Stimulated activated CD4-positive, alpha-beta T cell treated with anti-CD3 and anti-CD28 coated beads, Interleukin-4, amount 100 ng/mL, for 24 hours (primary cell): Measurements from ENCODE around the gene GALNT18.

Source experiments
- DNase-seq: peaks from one replicate; pipeline ENCODE4 v3.0.0-alpha.2; 2020

GALNT18 gene

DNA sequence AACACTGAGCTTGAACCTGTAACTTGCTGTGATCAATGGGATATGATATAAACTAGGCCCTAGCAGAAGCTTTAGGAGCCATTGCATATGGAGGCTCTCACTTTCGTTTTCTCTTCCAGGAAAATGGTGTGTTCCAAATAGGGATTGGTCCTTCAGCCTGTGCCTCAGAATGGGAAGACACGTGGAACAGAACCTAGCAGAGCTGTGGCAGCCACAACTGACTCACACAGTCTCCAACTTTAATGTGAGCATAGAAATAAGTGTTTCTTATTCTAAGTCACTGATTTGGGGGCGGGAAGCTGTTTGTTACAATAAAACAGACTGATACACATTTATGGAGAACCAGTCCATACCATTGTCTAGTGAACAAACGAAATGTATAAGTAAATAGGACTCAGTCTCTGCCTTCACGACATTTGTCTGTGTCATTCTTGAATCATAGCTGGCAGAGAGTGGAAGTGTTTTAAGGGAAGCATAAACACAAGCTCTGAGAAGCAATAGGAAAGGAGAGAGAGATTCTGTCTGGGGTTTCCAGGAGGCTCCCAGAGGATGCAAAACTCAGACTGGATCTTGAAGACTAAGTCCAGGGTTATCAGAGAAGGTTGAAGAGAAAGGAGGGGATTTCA, 97.3 kb downstream of the GALNT18 start:
- no peak for DNase-seq

DNA sequence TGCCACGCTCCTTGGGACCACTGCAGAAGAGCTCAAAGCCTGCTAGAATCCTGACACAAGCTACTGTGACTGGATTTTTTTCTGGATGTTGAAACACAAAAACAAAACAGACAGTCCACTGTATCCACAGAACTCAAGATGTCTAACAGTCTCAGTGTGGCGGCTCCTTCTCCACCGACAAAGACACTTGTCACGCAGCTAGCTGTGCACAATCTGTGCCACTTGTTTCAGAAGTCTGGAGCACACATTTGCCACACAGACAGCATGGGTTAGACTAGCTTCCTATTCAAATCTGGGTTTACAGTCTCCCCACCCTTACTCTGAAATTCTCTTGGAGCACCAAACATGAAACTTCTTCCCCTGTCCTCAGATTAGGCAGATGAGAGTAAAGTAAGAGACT, 99.2 kb downstream of the GALNT18 start:
- no peak for DNase-seq

DNA sequence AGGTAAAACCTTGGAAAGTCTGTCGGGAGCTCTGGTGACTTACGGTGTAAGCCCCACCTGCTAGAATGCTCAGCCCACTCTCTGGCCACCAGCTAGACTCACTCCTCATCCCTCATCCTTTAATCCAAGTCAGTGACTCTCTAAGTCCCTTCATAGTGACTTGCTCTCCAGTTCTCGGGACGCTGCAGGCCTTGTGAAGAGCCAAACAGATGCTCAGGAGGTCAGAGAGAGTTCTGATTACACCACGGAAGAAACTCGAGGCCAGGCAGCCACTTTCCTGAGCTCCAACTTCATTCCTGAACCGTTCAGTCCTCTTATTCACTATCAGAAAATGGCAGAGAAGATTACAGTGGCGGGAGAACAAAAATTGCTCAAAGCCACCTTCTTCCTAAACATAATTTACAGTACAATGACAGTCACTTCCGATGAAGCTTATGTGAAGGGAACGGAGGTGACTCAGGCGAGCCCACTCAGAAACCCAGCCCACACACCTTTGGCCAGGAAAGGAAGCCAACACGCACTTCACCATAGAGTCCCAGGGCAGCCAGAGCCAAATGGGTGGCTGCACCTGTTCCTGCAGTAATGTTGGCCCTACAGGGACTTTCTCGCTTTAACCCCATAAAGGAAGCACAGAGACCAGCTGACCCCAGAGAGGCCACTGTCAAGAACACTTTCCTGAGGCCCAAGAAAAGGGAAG, 100.4 kb downstream of the GALNT18 start:
- no peak for DNase-seq

DNA sequence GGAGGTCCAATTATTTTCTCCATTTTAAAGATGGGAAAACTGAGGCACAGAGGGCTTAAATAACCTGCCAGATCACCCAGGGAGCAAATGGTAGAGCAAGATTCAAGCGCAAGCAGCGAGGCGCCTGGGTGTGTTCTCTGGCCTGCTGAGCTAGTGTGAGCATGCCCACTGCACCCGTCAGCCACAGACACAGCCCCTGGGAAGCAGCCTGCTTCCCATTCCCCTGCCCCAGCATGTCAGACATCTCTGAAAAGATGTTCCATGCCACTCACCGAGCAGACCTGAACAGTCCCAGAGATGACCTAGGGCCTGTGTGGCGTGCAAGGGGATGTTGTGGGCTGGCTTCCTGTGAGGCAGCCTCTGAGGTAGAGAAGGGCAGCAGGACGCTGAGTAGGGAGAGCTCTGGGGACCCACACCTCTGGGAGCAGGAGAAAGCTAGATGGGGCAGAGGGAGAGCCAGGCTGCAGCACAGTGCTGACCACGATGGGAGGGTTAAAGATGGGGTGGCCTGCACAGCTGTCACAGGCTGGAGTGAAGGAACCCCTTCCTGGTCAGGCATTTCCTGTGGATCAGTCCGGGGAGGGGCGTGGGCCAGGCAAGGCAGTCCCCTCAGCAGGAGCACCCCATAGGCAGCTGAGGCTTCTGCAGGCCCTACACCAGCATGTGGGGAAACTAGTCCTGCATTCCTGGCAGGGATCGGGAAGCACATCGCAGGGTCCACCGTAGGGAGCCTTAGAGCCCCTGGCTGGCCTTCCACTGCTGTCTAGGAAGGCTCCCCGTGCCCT, 101.4 kb downstream of the GALNT18 start:
- no peak for DNase-seq

DNA sequence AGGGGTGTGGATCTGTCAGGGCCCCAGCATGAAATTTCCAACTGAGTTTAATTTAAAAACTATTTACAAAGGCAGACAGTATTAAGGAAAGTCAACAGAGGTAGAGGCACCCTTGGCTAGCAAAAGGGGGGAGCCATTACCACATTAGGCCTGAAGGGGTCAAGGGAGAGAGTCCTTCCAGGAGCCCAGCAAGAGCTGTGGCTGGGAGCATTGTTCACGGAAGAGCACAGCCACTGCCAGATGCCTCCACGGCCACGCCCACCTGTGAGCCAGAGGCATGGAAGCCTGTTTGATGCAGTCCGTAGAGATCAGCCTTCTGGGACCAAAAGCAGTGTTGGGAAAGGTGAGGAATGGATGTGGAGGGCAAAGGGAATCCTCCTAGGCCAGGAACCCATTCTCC, 102.6 kb downstream of the GALNT18 start:
- DNase-seq = no peak

DNA sequence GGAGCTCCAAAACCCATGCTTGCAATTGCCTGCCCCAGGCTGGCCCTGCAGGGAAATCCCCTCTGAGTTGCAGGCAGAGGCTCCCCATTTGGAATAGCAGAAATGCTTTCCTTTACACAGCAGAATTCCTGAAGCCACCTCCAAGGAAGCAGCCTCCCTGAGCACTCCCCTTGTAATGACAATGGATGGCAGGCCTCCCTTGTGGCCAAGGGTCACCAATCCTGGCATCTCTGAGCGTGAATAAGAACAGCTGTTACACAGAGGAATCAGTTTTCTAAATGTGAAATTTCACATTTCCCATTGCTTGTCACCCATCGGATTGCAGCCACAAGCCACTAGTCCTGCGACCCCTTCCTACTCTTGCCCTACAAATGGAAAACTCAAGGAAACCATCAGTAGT, 107.6 kb downstream of the GALNT18 start:
- DNase-seq = no peak

DNA sequence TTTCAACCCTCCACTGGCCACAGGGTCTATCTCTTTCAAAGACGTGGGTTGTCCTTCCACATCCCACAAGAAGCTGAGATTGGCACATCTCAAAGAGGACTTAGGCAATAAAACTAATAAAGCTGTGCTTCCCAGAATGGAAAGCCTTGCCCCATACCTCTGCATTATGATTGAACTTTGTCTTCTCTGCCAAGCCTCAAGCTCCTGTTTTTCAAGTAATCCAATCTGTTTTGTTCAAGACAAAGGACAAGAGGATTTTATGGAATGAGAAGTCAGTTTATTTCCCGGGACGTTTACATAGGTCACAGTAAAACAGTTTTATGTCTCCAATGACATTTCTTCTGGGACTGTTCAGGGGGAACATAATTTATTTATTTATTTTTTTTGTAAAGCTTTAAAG, 108.4 kb downstream of the GALNT18 start:
- DNase-seq = no peak

DNA sequence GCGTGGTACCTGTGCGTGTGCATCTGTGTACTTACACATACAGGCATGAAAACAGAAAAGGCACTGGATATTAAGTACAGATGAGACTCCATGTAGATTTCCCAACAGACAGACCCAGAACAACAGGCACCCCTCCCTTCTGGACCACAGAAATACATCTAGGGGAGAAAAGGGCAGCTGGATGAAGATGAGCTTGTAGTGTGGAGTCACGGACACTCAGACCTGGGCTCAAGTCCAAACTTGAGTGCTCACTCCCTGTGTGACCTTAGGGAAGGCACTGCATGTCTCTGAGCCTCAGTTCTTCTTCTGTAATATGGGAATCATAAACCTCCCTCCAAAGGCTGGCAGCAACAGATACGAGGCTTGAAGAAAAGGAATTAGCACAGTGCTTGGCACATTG, 108.9 kb downstream of the GALNT18 start:
- DNase-seq = no peak

DNA sequence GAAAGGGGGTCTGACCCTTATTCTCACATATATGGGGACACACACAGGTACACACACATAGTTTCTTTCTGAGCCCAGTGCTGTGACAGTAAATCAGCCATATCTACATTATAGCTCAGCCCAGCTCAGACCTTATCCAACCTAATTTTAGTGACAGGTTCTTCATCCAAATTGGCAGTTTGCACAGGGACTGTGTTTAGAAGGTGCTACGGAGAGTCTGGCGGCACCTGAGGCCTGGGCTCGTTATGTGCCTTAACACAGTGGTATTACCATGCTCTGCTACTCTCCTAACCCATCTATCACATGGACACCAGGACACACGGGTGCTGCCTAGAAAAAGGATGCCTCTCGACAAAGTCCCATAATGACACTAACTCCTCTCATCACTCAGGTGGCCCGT, 109.3 kb downstream of the GALNT18 start:
- DNase-seq = no peak

DNA sequence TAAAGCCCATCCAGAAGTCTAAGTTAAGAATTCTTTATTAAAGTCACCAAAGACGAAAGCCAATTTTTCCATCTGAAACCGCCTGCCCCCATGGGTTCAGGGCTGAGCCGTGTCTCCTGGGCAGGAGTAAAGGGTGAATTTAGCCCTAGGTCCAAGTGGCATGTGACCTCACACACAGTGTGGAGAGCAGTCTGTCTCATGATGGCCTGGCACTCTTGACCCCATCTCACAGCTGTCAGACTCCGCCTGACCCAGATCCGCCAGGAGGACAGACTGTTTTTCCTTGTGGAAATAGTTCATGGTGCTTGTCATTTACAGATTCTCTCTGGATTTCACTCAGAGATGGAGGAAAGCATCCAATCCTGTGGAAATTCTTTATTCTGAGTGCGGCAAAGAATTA, 109.7 kb downstream of the GALNT18 start:
- DNase-seq = no peak

DNA sequence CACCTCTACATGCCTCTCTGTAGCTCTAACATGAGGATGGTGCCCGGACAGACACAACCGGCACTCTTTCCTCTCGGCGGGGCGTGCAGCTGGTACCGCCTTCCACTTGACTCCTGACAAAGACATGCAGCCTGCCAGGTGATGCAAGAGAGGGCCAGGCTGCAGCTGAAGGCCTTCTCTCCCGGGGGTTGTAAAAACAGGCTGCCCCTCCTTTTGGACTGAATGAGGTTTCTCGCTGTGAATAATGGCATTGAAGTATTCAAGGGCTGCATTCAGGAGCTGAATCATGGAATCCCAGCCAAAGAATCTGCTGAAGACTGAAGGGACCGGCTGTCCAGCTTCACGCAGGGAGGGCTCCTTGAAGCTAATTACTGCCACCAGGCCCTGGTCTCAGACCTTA, 110.9 kb downstream of the GALNT18 start:
- DNase-seq = no peak

DNA sequence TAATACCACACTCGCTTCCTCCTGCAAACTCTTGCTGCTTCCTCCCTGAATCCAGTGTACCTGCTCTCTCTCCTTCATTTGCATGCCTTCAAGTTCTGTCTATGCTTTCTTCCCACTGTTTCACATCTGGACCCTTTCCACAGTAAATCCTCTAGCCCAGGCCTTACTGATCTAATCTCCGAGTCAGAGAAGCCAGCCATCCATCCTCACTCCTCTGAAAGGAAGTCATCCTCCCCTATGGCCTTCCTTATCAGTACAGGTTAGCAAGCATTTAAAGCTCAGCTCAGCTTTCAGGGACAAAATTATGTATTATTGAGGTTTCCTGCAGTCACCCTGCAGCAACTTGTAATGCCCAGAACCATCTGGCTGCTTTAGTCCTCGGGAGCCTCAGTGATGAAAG, 116.1 kb downstream of the GALNT18 start:
- no peak for DNase-seq

DNA sequence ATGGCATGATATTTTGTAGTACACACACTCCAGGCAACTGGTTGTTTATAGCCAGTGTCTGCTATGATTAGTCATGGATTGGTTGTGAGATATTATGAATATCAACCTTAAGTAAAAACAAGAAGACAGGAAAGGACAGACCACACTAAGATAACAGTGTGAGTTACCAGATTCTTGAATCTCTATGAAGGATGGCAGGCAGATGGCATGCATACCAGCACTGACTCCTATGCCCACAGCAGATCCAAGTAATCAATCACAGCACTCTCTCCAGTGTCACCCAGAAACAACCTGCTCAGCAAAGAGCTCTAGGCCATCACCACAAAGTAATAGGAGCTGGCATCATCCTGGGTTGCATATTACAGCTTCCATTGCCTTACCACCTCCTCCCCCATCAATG, 116.6 kb downstream of the GALNT18 start:
- no peak for DNase-seq

DNA sequence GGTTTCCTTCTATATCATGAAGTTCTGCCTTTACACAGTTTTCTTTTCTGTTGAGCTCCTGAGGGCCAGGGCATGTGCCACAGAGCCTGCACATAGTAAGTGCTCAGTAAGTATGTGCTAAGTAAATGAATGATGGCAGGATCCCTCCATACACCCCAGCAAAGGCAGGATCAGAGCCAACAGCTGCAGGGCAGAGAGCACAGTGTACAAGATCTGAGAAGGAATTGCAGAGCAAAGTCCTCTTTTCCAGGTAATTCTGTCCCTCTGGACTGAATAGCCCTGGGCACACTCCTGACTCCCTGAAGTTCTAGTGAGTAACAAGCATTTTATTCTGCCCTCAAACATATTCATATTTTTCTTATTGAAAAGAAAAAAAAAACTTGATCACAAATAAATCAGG, 117.7 kb downstream of the GALNT18 start:
- DNase-seq = no peak

DNA sequence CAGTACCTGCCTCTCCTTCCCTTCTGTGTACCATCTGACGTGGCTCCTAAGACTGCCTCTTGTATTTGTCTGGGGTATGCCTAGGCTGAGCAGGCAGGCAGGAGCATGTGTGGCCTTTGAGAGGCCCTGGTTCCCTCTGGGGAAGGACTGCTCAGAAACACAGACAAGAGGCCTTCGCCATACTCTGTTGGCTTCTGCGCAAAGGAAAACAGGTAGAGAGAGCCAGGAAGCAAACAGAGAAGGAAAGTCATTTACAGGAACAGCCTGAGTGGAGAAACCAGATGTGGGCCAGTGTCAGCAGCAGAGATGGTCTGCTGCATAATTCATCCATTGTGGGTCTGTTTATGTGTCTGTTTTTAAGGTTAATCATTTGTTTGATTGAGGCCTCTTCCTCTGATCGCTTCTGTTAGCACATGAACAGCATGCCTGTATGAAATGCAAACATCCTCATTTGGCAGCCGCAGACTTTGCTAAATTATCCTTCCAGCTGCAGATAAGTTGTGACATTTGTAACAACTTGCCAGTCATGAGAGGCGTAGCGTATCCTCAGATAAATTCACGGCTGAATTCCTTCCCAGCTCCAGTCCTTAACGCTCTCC, 119.4 kb downstream of the GALNT18 start:
- DNase-seq = no peak

DNA sequence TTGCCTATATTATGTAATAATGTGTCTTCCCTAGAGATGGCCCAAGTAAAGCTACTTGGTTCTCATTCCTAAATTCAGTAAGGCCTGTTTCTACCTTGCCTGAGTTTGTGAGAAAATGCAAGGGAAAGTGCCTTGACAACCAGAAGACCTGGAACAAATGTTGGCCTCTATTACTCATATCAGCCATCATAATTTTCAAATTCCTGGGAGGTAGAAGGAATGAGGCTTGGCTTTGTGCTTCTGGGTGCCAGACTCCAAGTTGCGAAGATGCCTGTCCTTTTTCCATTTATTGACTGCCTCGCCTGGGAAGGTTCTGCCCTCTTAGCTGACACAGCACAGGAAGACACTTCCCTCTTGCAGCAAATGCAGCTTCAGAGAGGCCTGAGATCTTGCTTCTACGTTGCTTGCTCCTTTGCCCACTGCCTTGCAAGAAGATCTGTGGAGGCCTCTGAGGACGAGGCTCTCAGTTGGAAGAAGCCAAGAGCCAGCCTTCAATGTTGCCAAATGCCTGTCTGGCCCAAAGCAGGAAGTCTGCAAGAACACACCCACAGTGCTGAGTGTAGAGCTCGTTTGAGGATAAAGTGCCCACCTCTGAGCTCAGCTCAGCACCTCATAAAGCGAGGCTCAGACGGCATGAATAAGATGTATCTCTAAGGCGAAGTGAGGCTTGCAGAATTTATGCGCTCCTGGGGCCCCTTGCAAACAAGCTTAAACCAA, 120.1 kb downstream of the GALNT18 start:
- DNase-seq = no peak

DNA sequence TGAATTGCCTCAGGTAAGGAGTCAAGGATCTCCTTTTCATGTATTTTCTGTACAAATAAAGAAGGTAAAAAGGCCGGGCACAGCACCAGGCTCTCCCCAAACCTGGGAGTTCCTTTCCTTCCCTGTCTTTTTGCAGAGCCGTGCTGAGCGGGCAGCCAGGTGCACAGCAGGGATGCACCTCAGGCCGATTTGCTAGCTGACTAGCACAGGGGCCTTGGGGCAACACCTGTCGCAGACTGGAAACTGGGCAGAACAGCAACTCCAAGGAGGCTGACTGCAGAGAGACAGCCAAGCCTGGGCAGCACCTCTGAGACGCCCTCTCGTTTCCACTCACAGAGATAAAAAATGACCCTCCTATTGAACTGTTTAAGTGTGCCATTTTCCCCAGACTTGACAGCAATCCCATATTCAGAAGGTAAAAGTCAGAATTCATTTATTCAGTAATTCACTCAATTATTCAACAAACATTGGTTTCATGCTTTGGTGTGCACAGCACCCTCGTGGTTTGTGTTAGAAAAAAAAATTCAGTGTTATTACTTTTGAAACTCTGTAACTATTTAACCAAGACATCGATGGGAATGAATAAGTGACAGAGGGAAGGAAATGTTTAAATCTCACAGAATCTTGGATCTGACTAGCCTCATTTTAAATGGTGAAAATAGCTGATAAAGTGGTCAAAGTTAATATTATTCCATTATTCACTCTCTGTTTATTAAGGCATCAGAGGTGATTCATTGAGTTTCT, 120.9 kb downstream of the GALNT18 start:
- DNase-seq = no peak

DNA sequence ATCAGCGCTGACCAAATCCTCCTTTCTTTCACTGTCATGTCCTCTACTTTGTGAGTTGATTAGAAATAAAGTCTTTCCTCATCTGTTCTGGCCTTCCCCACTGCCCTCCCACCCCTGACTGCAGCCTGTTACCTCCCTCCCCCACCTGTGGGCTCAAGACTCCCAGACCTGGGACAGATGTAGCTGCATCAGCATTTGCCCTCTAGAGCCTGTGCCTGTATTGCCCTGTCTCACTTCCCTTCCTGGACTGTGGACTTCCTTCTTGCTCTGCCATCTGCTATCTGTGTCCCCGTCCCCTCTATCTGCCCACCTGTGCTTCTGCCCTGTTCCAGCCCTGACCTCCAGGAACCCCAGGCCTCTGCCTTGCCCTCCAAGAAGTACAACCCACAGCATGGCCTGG, 122.5 kb downstream of the GALNT18 start:
- DNase-seq = no peak

DNA sequence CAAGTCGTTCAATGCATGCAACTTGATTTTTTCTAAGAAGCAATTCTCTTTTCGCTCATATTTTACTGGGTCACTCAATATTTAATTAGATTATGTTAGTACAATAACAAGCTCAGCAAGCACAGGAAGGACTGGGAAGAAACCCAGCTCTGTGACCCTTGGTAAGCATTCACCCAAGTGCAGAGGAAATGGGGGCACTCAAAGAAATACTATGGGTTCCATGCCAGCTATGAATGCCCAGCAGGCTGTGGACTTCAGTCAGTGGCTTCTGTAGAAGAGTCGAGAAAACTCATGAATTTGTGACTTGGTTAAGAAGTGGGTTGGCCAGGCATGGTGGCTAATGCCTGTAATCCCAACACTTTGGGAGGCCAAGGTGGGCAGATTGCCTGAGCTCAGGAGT, 123.6 kb downstream of the GALNT18 start:
- no peak for DNase-seq

DNA sequence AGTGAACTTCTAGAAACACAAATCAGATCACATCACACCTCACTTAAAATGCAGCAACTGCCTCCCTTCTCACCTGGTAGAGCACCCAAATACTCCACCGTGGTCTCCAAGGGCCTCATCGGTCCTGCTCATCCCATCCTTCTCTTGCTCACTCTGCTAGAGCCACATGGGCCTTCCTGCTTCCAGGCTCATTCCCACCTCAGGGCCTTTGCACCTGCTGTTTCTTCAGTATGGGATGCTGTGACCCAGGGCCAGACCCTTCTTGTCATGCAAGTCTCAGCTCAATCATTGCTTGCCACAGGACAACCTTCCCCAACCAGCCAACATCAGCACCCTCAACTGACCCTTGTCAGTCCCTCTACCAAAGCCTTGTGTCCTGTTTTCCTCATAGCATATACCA, 124.9 kb downstream of the GALNT18 start:
- no peak for DNase-seq

DNA sequence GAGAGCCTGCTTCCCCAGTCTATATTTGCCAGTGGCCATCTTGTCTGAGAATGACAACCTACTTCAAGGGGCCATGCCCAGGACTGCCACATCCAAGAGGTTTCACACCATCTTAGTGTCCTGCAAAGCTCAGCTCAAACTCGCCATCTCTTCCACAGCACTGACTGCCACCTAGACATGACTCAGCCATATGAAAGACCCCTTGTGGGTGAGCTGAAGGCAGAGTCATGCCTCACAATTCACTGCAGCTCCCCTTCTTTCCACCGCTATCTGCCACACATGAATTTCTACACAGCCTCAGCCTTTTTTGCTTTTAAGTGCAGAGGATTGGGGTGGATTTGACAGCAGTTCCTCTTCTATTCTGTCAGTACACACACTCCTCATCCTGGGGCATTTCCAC, 127.5 kb downstream of the GALNT18 start:
- DNase-seq = no peak

DNA sequence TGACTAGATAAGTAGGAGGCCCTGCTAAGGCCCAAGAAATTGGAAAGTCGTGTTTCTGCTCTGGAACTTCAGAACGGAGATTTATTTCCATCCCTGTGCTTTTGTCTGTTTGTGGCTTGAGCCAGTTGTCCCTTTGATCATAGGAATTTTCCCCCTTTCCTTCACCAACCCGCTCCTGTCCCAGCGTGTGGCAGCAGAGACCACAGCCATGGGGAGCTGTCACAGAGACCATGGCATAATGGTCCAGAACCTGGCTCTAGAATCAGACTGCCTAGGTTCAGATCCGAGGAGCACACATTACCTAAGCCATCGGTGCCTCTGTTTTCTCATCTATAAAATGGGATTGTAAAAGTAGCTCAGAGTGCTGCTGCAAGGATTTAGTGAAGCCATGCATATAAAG, 128.1 kb downstream of the GALNT18 start:
- DNase-seq = no peak

DNA sequence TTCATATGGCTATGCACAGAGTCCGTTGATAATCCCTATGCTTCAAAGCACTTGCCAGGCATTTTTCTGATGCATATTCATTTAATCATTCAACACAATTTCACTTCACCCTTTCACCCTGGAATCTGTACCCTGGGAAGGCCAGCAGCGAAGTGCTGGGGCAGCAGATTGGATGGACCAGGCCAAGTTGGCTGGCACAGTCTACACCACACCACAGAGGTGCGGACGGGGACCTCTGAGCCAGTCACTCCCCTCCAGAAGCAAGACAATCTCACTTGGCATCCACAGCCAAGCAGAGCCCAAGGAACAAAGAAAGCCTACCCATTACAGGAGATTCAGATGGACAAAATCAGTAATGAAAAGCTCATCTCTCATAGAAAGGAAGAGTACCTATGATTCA, 130.2 kb downstream of the GALNT18 start:
- DNase-seq = no peak
